Measurements from ENCODE around the gene INVS.
"Not testable (repeated sequence)": the region's sequence is repeated elsewhere in the genome, so short reads cannot be mapped to it uniquely, and the experiment has no call there.

INVS gene

DNA sequence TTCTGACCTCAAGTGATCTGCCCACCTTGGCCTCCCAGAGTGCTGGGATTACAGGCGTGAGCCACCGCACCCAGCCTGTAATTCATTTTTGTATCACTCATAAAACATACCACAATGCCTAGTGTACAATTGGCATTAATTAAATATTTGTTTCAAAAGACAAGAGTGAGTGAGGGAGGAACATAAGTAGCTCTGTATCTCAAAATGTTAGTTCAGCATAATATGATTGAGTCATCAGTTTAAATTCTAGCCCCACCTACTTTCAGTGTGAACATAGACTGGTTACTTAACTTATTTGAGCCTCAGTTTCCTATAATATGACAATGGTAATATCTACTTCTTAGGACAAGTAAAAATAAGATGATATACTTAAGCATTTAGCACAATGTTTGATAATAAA lies 26.9 kb downstream of the INVS start:
- DNase-seq (ENCODE audit: low read depth in 2 of 2), result no peak

DNA sequence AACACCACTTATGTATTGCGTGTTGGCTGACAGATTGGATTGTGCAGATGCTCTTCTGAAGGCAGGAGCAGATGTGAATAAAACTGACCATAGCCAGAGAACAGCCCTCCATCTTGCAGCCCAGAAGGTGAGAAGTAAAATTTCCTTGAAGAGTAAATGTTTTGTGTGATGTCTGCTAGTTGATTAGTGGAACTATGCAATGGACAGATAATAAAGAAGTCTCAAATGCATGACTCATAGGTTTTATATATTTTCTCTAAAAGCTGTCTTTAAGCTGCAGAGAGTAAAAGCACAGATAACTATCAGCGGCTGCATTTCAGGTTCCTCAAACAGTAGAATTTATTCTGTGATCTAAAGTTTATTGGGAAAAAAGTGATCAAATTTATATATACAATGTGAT lies 27.4 kb downstream of the INVS start:
- no peak for DNase-seq (ENCODE audit: low read depth in 2 of 2)

DNA sequence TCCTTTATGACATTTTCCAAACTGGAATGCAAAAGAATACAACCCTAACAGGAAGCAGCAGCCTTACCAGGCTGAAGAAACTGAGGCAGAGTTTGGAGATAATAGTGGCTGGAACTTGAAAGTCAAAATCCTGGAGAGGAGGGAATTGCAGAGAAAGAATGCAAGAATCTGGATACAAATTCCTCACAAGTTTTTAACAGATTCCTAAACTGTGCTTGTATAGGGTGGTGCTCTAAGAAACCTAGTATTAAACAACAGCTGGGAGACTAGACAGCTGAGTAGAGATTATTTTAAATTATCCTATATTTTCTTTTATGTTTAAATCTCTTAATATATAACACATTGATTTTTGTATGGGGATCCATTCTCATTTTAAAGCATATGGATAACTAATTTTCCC lies 30.7 kb downstream of the INVS start:
- DNase-seq (ENCODE audit: low read depth in 2 of 2), result no peak

DNA sequence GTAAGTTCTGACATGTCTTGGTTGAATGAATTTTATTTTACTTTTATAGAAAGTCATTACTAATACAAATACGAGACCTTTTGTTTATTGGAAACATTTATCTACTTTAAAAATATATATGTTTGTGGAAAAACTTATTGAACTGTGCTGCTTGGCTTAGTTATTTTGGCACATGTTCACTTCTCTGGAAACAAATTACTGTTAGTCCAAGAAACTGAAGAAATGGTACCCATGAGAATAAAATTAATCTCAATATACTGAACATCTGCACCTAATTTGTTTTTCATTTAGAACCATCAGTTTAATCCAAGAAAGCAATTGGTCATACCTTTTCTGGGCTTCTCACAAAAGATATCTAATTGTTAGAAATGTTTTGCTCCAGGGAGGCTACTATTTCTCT lies 32.2 kb downstream of the INVS start:
- DNase-seq (ENCODE audit: low read depth in 2 of 2), result no peak

DNA sequence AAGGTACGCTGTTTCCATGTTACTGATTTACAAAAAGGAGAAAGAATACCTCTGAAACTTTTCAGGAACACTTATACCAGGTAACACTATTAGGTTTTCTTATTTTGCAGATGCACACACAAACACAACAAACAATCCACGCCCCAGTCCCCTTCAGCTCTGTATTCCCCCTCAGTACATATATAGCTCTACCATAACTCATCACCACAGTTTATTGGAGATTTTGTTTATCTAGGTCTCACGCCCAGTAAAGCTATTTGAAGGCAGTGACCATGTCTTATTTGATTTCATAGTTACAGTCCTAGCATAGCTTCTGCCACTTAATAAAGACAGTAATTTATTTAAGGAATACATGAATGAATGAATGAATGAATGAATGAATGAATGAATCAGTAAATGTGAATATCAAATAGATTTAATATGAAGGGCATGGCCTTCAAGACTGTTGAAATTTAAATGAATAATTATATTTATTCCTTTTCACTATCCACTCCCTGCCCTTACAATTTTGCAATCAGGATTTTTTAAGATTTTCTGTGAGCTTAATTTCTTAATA lies 32.9 kb downstream of the INVS start:
- DNase-seq (ENCODE audit: low read depth in 2 of 2), result no peak

DNA sequence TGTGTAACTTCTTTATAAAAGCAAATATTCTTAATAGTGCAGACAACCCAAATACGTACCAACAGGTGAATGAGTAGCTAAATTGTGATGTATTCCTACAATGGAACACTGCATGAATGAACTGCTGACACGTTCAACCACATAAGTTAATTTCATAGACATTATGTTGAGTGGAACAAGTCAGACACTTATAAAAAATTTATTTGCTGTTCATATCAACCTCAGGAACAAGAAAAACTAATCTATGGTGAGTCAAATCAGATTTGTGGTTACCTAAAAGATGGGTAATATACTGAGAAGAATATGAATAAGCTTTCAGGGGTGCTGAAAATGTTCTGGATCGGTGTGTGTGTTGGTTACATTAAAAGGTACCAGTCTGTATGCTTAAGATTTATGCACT lies 35.7 kb downstream of the INVS start:
- DNase-seq (ENCODE audit: low read depth in 2 of 2), result no peak

DNA sequence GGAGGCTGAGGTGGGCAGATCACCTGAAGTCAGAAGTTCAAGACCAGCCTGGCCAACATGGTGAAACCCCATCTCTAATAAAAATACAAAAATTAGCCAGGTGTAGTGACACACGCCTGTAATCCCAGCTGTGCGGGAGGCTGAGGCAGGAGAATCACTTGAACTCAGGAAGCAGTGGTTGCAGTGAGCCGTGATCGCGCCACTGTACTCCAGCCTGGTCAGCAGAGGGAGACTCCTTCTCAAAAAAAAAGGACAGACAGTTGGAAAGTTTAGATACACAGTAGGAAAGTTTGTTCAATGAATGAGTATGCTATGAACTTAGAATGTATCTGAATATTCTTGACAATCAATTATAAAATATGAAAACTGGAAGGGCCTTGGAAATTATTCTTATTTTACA lies 37.8 kb downstream of the INVS start:
- DNase-seq (ENCODE audit: low read depth in 2 of 2), result not testable (repeated sequence)

DNA sequence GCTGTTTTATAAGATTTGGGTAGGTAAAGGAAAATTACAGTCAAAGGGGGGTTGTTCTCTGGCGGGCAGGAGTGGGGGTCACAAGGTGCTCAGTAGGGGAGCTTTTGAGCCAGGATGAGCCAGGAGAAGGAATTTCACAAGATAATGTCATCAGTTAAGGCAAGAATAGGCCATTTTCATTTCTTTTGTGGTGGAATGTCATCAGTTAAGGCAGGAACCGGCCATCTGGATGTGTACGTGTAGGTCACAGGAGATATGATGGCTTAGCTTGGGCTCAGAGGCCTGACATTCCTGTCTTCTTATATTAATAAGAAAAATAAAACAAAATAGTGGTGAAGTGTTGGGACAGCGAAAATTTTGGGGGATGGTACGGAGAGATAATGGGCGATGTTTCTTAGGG lies 41.3 kb downstream of the INVS start:
- DNase-seq (ENCODE audit: low read depth in 2 of 2), result not testable (repeated sequence)

DNA sequence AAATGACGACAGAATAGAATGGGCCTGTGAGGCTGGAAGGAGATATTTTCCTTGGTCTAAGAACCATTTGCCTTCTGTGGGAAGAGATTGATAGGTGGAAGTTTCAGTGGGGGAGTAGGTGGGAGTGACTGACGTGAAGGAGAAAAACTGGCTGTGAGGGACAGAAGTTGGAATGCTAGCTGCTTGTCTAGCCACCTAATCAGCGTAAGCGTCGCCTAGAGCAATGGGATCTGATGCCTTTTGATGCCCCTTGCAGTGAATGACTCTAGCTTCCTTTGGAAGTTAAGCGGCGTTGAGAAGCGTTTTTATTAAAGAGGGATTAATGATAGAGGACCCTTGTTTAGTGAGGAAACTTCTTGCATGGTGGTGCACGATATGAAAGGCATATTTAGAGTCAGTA lies 42.8 kb downstream of the INVS start:
- not testable (repeated sequence) for DNase-seq (ENCODE audit: low read depth in 2 of 2)

DNA sequence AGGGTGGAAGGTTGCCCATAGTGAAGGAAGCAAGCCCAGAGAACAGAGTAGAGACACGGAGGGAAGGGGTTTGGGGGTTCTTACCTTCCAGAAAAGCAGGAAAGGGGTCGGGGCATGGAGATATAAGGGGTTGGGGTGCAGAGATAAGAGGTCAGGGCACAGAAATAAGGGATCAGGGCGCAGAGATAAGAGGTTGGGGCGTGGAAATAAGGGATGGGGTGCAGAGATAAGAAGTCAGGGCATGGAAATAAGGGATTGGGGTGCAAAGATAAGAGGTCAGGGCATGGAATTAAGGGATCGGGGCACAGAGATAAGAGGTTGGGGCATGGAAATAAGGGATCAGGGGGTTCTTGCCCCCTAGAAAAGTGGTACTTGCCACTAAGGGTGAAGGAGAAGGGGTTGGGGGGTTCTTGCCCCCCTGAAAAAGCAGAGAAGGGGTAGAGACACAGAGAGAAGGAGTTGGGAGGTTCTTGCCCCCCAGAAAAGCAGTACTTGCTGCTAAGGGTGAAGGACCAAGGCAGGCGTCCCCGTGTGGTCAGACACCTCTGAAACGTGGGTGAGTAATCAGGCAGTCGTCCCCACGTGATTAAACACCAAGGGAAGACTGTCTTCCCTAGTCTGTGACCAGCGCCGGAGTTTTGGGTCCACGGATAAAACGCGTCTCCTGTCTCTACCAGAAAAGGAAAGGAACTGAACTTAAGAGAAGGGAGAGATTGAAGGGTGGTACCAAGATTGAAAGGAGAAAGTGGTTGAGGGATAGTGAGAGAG lies 46.3 kb downstream of the INVS start:
- not testable (repeated sequence) for DNase-seq (ENCODE audit: low read depth in 2 of 2)

DNA sequence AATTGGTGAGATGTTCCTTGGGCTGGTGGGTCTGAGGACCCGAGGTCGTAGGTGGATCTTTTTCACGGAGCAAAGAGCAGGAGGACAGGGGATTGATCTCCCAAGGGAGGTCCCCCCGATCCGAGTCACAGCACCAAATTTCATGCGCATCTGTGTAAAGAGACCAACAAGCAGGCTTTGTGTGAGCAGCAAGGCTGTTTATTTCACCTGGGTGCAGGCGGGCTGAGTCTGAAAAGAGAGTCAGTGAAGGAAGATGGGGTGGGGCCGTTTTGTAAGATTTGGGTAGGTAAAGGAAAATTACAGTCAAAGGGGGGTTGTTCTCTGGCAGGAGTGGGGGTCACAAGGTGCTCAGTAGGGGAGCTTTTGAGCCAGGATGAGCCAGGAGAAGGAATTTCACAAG lies 46.9 kb downstream of the INVS start:
- DNase-seq (ENCODE audit: low read depth in 2 of 2), result not testable (repeated sequence)

DNA sequence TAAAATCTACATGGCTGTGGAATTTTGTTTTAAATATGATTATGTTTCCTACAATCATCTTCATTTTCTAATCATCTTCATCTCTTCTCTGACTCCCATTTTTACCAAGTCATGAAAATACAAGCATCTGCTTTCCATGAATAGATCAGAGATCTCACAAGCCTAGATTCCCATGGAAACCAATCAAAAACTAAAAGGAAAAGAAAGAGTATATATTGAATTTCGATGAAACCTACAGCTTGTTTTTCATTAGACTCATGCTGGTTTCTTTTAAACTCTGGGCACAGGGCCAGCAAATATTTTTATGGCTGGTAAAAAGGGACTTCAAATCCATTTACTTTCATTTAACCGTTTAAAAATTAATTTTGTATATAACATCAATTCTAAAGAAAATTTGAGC lies 51.2 kb downstream of the INVS start:
- no peak for DNase-seq (ENCODE audit: low read depth in 2 of 2)

DNA sequence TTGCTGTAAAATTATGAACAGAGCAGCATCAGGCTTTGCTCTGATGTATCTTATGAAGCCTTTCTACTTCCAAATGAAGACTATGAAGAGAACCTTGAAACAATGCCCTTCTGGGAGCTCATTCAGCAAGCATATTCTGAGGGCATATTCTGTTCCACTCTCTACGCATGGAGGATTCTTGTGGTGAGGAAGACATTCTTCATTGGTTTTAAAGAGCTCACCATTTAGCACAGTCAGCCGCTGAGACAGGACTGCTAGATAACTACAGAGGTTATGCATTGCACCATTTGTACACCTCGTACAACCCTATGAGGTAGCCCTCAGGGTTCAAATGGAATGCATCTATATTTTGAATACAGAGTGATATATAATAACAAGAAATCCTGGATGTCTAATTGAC lies 61.0 kb downstream of the INVS start:
- no peak for DNase-seq (ENCODE audit: low read depth in 2 of 2)

DNA sequence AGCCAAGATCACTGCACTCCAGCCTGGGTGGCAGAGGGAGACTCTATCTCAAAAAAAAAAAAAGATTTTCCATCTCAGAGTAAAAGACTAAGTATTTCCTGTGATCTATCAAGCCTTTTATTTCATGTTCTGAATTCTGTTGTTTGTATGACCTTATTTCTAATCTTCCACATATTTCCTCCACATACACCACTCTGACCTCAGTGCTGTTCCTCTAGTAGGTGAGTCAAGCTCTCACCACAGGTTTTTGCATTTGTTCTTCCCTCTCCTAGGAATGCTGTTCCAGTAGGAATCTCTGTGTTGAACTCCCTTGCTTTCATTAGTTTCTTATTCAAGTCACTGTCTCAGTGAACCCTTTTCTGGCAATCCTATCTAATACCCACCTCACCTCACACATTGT lies 68.1 kb downstream of the INVS start:
- DNase-seq (ENCODE audit: low read depth in 2 of 2), result no peak

DNA sequence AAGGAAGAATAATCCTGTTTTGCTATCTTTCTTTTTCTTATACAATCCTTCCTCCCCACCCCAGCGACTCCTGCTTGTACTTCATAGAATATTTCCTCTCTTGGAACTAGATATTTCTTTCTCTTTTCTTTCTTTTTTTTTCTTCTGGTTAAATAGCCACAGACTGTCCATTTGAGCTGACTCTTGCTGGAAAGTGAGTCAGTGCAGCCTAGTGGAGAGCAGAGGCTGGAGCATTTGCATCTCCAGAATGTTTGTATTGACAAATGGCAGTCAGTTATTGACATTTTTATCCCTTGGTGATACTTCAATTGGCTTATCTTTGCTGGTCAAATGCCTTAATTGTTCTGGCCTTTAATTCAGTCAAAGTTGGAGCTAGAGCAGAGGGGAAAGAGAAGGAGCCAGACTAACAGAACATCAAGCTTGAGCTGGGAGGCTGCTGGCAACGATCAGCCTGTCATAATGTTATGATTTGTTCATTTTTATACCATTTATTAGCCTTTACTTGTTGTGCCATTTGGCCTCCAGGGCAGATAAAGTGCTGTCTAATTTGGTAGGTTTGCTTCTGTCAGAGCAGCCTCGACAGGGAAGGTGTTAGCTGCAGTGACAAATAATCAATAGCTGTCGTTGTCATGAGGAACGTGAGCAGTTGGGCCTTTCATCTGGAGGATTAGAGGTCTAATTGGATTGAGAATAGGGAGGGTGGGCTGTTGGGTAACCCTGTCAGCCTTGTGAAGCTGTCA lies 69.0 kb downstream of the INVS start:
- no peak for DNase-seq (ENCODE audit: low read depth in 2 of 2)

DNA sequence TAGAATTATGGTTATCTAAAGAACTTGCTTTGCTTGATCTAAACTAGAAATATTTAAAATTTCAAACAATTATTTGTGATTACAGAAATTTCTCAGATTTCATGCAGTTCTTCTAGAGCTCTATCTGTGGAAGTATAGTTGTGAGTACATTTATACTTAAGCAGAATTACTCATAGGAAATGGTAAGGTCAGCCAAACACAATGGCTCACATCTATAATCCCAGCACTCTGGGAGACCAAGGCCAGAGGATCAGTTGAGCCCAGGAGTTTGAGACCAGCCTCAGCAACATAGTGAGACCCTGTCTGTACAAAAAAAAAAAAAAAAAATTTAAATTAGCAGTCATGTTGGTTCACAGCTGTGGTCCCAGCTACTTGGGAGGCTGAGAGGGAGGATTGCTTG lies 71.0 kb downstream of the INVS start:
- no peak for DNase-seq (ENCODE audit: low read depth in 2 of 2)

DNA sequence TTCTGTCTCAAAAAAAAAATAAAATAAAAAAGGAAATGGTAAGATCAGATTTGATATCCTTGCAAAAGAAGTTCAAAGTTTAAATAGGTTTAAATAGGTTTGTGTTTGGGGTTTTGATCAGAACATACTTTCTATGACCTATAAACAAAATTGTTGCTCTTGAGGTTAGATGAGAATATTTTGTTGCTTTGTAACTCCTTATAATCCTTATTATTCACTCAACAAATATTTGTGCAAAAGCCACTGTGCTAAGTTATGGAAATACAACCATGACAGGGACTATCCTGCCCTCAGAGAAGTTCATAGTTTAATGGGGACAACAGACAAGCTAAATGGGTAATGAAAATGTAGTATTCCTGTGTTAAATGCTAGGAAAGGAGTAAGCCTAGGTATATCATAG lies 71.5 kb downstream of the INVS start:
- DNase-seq (ENCODE audit: low read depth in 2 of 2), result no peak

DNA sequence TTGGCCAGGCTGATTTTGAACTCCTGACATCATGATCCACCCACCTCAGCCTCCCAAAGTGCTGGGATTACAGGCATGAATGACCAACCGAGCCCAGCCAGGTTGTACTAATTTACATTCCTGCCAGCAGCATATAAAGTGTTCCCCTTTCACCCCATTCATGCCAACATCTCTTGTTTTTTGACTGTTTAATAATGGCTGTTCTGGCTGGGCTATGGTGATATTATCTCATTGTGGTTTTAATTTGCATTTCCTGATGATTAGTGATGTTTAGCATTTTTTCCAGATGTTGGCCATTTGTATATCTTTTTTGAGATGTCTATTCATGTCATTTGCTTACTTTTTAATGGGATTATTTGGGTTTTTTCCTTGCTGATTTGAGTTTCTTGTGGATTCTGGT lies 87.3 kb downstream of the INVS start:
- no peak for DNase-seq (ENCODE audit: low read depth in 2 of 2)

DNA sequence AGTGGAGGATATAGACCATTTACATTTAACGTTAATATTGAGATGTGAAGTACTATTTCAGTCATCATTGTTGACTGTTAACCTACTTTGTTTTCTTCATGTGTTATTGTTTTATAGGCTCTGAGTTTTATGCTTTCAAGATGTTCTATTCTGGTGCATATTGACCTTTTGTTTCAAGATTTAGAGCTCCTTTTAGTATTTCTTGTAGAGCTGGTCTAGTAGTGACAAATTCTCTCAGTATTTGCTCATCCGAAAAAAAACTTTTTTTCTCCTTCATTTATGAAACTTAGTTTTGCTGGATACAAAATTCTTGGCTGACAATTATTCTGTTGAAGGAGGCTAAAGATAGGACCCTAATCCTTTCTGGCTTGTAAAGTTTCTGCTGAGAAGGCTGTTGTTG lies 91.3 kb downstream of the INVS start:
- no peak for DNase-seq (ENCODE audit: low read depth in 2 of 2)

DNA sequence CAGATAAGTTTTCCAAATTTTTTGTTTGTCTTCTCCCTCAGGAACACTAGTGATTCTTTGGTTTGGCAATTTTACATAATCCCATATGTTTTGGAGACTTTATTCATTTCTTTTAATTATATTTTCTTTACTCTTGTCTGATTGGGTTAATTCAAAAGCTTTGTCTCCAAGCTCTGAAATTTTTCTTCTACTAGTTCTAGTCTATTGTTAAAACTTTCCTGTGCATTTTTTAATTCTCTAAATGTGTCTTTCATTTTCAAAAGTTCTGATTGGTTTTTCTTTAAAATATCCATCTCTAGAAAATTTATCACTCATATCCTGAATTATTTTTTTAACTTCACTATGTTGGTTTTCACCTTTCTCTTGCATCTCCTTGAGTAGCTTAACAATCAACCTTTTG lies 92.2 kb downstream of the INVS start:
- no peak for DNase-seq (ENCODE audit: low read depth in 2 of 2)

DNA sequence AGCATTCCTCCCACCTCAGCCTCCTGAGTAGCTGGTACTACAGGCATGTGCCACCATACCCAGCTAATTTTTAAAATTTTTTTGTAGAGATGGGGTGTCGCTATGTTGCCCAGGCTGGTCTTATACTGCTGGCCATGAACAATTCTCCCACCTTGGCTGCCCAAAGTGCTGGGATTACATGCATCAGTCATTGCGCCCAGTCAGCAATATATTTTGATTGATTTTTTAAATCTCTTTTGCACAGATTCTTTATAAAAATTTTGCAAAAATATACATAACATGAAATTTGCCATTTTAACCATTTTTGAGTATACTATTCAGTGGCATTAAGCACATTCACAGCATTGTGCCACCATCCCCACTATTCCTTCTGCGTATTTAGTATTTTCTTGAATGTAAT lies 94.0 kb downstream of the INVS start:
- DNase-seq (ENCODE audit: low read depth in 2 of 2), result no peak

DNA sequence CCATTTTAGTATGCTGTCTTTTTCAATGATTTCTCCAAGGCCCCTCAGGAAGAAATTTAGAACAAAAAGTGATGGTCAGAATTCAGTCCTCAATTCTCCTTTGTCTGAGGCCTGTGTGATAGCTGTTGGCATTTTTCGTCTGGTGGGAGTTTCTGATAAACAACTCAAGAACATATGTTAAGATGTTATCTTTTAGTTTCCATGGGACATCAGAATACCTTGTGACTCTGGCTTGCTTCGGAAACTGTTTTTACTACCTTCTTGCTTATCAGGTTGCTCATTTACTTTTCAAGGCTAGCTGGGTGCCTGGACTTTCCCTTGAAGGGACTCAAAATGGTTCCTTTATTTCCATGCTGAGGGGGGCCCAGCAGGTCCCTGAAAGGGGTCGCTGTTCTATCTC lies 97.2 kb downstream of the INVS start:
- DNase-seq (ENCODE audit: low read depth in 2 of 2), result no peak

DNA sequence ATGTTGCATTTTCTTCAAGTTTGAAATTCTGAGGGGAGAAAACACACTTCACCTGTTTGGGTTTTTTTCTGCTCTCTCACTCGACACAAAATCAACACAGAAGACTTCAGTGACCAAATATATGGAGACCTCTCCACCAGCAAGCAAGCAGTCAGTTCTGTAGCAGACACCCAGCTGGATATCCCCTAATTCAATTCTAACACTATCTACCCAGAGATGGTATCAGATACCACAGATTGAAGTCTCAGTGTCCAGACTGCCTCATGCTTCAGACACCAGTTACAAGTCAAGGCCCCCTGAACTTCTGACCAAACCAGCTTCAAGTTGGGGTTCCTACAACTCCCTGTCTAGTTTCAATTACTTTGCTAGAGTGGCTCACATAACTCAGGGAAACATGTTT lies 97.8 kb downstream of the INVS start:
- DNase-seq (ENCODE audit: low read depth in 2 of 2), result no peak

All from stimulated activated CD8-positive, alpha-beta memory T cell treated with anti-CD3 and anti-CD28 coated beads, Interleukin-15, amount 100 ng/mL, for 4 hours (primary cell).